ENCODE results near the gene PDE8A. TPM values are rescaled to one million over a fixed set of nuclear protein-coding genes. Genes with fewer than 3 reads are reported as not detected.
"Not testable (repeated sequence)": the region's sequence is repeated elsewhere in the genome, so short reads cannot be mapped to it uniquely, and the experiment has no call there.

Gene PDE8A
- total and polyA plus RNA-seq, 4 donors, result 11.2 to 47.5 (median 16.6) TPM

DNA sequence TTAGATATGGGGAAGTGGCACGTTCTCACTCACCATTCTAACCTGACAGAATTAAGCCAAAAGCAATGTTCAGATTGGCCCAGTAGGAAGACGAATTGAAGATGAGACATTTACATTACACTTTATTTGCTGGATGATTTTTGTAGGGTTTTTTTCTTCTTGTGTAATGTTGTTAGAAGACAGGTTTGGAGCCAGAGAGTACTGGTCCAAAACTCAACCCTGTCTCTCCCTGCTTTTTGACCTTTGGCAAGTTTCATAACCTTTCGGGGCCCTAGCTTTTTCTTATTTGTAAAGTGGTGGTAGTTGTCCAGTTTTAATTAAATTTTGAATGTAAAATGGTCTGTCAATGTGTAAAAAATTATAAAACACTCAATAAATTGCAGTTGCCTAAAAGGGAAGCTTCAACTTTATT lies 29.5 kb downstream of the PDE8A start:
- Histone ChIP-seq H3K4me1 (ENCODE audit: control insufficient read depth in 4 of 4, insufficient read depth in 4 of 4, low read length in 3 of 4) (peaks cover 5 to 54% (median 46%) of the 10 kb centered on the region in 4 donors), H3K36me3 (ENCODE audit: control insufficient read depth in 4 of 4, insufficient read depth in 3 of 4, low read depth in 1 of 4, low read length in 3 of 4) (no peaks in the 10 kb centered on the region), H3K4me3 (ENCODE audit: low read depth in 1 of 3, low read length in 3 of 3) (no peak overlapping the region), H3K27me3 (ENCODE audit: control insufficient read depth in 4 of 4, insufficient read depth in 4 of 4, low read length in 3 of 4) (no peaks in the 10 kb centered on the region), H3K9me3 (ENCODE audit: control insufficient read depth in 4 of 4, low read length in 3 of 4) (no peaks in the 10 kb centered on the region), H3K27ac (ENCODE audit: low read depth in 1 of 2, low read length in 2 of 2) (peak overlapping the region; percentile 81 to 85), H3K9ac (ENCODE audit: low read depth in 1 of 2, low read length in 2 of 2) (no peak overlapping the region)
- TF ChIP-seq, protein P1, sequence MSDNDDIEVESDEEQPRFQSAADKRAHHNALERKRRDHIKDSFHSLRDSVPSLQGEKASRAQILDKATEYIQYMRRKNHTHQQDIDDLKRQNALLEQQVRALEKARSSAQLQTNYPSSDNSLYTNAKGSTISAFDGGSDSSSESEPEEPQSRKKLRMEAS (IDR thresholded peaks at IDR 0.05), result no peak
- no peak for TF ChIP-seq FOXA2 (IDR thresholded peaks at IDR 0.05)
- TF ChIP-seq, protein P2, sequence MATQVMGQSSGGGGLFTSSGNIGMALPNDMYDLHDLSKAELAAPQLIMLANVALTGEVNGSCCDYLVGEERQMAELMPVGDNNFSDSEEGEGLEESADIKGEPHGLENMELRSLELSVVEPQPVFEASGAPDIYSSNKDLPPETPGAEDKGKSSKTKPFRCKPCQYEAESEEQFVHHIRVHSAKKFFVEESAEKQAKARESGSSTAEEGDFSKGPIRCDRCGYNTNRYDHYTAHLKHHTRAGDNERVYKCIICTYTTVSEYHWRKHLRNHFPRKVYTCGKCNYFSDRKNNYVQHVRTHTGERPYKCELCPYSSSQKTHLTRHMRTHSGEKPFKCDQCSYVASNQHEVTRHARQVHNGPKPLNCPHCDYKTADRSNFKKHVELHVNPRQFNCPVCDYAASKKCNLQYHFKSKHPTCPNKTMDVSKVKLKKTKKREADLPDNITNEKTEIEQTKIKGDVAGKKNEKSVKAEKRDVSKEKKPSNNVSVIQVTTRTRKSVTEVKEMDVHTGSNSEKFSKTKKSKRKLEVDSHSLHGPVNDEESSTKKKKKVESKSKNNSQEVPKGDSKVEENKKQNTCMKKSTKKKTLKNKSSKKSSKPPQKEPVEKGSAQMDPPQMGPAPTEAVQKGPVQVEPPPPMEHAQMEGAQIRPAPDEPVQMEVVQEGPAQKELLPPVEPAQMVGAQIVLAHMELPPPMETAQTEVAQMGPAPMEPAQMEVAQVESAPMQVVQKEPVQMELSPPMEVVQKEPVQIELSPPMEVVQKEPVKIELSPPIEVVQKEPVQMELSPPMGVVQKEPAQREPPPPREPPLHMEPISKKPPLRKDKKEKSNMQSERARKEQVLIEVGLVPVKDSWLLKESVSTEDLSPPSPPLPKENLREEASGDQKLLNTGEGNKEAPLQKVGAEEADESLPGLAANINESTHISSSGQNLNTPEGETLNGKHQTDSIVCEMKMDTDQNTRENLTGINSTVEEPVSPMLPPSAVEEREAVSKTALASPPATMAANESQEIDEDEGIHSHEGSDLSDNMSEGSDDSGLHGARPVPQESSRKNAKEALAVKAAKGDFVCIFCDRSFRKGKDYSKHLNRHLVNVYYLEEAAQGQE (IDR thresholded peaks at IDR 0.05), result peak; percentile 22
- no peak for TF ChIP-seq EGR1 (IDR thresholded peaks at IDR 0.05; ENCODE audit: low read depth in 2 of 2)
- no peak for TF ChIP-seq HNF4G (IDR thresholded peaks at IDR 0.05)
- TF ChIP-seq YY1 (IDR thresholded peaks at IDR 0.05), result peak; percentile 27
- no peak for TF ChIP-seq TAF1 (conservative IDR thresholded peaks at IDR 0.05)
- no peak for TF ChIP-seq FOXA1 (IDR thresholded peaks at IDR 0.05)
- TF ChIP-seq RAD21 (IDR thresholded peaks at IDR 0.05), result no peak
- no peak for TF ChIP-seq ATF3 (IDR thresholded peaks at IDR 0.05)
- TF ChIP-seq SP1 (IDR thresholded peaks at IDR 0.05), result no peak
- TF ChIP-seq HNF4A (conservative IDR thresholded peaks at IDR 0.05), result peak; percentile 72 to 73
- TF ChIP-seq CTCF (IDR thresholded peaks at IDR 0.05; ENCODE audit: low read depth, low read length, missing input control), result no peak
- no peak for TF ChIP-seq GABPA (IDR thresholded peaks at IDR 0.05 in 1 of 2, conservative IDR thresholded peaks at IDR 0.05 in 1 of 2)
- TF ChIP-seq RXRA (IDR thresholded peaks at IDR 0.05), result peak in 1 of 2 donors; percentile 19
- TF ChIP-seq JUND (IDR thresholded peaks at IDR 0.05), result no peak
- no peak for TF ChIP-seq ZBTB33 (IDR thresholded peaks at IDR 0.05)
- no peak for TF ChIP-seq NR2F2 (IDR thresholded peaks at IDR 0.05)
- no peak for DNase-seq (ENCODE audit: low spot score)
- 17% methylated on average over 3 of the region's 3 CpGs for WGBS

DNA sequence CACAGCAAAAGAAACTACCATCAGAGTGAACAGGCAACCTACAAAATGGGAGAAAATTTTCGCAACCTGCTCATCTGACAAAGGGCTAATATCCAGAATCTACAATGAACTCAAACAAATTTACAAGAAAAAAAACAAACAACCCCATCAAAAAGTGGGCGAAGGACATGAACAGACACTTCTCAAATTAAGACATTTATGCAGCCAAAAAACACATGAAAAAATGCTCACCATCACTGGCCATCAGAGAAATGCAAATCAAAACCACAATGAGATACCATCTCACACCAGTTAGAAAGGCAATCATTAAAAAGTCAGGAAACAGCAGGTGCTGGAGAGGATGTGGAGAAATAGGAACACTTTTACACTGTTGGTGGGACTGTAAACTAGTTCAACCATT lies 30.1 kb downstream of the PDE8A start:
- not testable (repeated sequence) for DNase-seq (ENCODE audit: low spot score); H3K36me3 ChIP-seq (ENCODE audit: control insufficient read depth in 4 of 4, insufficient read depth in 3 of 4, low read depth in 1 of 4, low read length in 3 of 4); H3K9me3 ChIP-seq (ENCODE audit: control insufficient read depth in 4 of 4, low read length in 3 of 4); H3K4me3 ChIP-seq (ENCODE audit: low read depth in 1 of 3, low read length in 3 of 3); H3K27me3 ChIP-seq (ENCODE audit: control insufficient read depth in 4 of 4, insufficient read depth in 4 of 4, low read length in 3 of 4); H3K27ac ChIP-seq (ENCODE audit: low read depth in 1 of 2, low read length in 2 of 2); H3K9ac ChIP-seq (ENCODE audit: low read depth in 1 of 2, low read length in 2 of 2)
- H3K4me1 ChIP-seq (ENCODE audit: control insufficient read depth in 4 of 4, insufficient read depth in 4 of 4, low read length in 3 of 4), result peaks cover 5 to 52% (median 42%) of the 10 kb centered on the region in 4 donors
- 61% methylated on average over 1 of the region's 2 CpGs for WGBS
